Fibroblast of the conjunctiva (primary cell): Measurements from ENCODE around the gene TRIM48.
"Not testable (repeated sequence)": the region's sequence is repeated elsewhere in the genome, so short reads cannot be mapped to it uniquely, and the experiment has no call there.

Source experiments
- DNase-seq: peaks from one replicate; pipeline ENCODE4 v3.0.0-alpha.2; 2010; ENCODE audit warnings: low read depth

TRIM48 gene

GRCh38 chr11:55261855-55262254 is at the start of gene TRIM48:
Gene TRIM48, plus strand, starts transcription at chr11:55262155. Its CDS starts 113 bp downstream, at chr11:55262268.
- DNase-seq: not testable (repeated sequence)

- DNase-seq: not testable (repeated sequence)
Measured at GRCh38 chr11:55238316-55238715, 23.6 kb upstream of the TRIM48 start.

- no peak for DNase-seq
Measured at GRCh38 chr11:55263081-55263480, 1.1 kb downstream of the TRIM48 start.
